B cell (primary cell): ENCODE data around the gene PAIP2. TPM values are rescaled to one million over a fixed set of nuclear protein-coding genes. Genes with fewer than 3 reads are reported as not detected.

Source experiments
- ATAC-seq: fragments of 200-7000 bp; cut with Tn5 transposase; one replicate; pipeline ENCODE4 v1.10.0; 2021; ENCODE audit warnings: low read depth, mild to moderate bottlenecking, moderate number of reproducible peaks, moderate library complexity
- CTCF ChIA-PET: fragments of 350-600 bp; sonication (Branson Sonifier 250); formaldehyde crosslinking; loops from one replicate; lab custom pipeline; 2021; ENCODE audit warnings: antibody characterized with exemption, inconsistent platforms; lab: Charles Lee
- POLR2A ChIA-PET: fragments of 350-600 bp; sonication (Branson Sonifier 250); formaldehyde crosslinking; loops from one replicate; lab custom pipeline; 2021; ENCODE audit warnings: antibody characterized with exemption; lab: Charles Lee
- DNase-seq: peaks from one replicate; pipeline ENCODE4 v3.0.0; 2013
- H2AFZ ChIP-seq: 2 replicates; pipeline ENCODE4 v1.6.1; 2012; ENCODE audit warnings: mild to moderate bottlenecking, low read depth, low read length; ENCODE audit not compliant: insufficient read depth, poor library complexity, severe bottlenecking
- H3K27ac ChIP-seq, 2 donors: 1 replicate in 1 of 2; 2 replicates in 1 of 2; pipeline ENCODE4 v1.5.1; 2012 to 2013; ENCODE audit warnings: low read length in 2 of 2, mild to moderate bottlenecking in 2 of 2, moderate library complexity in 1 of 2
- H3K27me3 ChIP-seq, 4 experiments: fragments of 200-600 bp in 1 of 4; sonication (generic) in 1 of 4; replicated peaks in 1 of 4; 1 replicate in 2 of 4; 2 replicates in 2 of 4; pipeline versions ENCODE4 v1.6.1 to v1.7.0; 2013 to 2016; ENCODE audit warnings: low read length in 3 of 4, mild to moderate bottlenecking in 2 of 4, mixed read lengths in 1 of 4, moderate library complexity in 1 of 4; ENCODE audit not compliant: insufficient read depth in 4 of 4, control insufficient read depth in 3 of 4; ENCODE audit errors: control extremely low read depth in 1 of 4
- H3K36me3 ChIP-seq, 2 experiments: replicated peaks in 1 of 2; 1 replicate in 1 of 2; 2 replicates in 1 of 2; pipeline versions ENCODE4 v1.6.1 to v1.7.1; 2013; ENCODE audit warnings: low read length in 1 of 2; ENCODE audit not compliant: insufficient read depth in 2 of 2, control insufficient read depth in 1 of 2; ENCODE audit errors: control extremely low read depth in 1 of 2, extremely low read depth in 1 of 2
- H3K4me1 ChIP-seq, 2 donors: fragments of 200-600 bp in 1 of 2; sonication (generic) in 1 of 2; 1 replicate in 1 of 2; 2 replicates in 1 of 2; pipeline versions ENCODE4 v1.5.1 to v1.6.1; 2013 to 2017; ENCODE audit warnings: low read length in 2 of 2; ENCODE audit not compliant: control insufficient read depth in 2 of 2, insufficient read depth in 2 of 2
- H3K4me2 ChIP-seq: replicated peaks from 2 replicates; pipeline ENCODE3; 2012; ENCODE audit warnings: mild to moderate bottlenecking, low read depth, low read length; ENCODE audit not compliant: poor library complexity, severe bottlenecking
- H3K4me3 ChIP-seq, 5 experiments: fragments of 200-600 bp in 1 of 5; sonication (generic) in 1 of 5; 1 replicate in 3 of 5; 2 replicates in 2 of 5; pipeline versions ENCODE4 v1.5.1 to v1.7.0; 2011 to 2016; ENCODE audit warnings: low read length in 4 of 5, mild to moderate bottlenecking in 4 of 5, low read depth in 2 of 5, control low read depth in 1 of 5, moderate library complexity in 1 of 5; ENCODE audit not compliant: insufficient read depth in 1 of 5; ENCODE audit errors: control extremely low read depth in 1 of 5, extremely low read depth in 1 of 5
- H3K79me2 ChIP-seq: fragments of 200-600 bp; sonication (generic); one replicate; pipeline ENCODE4 v1.6.0; 2016; ENCODE audit warnings: low read length; ENCODE audit not compliant: control insufficient read depth, insufficient read depth
- H3K9ac ChIP-seq: fragments of 200-600 bp; sonication (generic); 2 replicates; pipeline ENCODE4 v1.6.1; 2017; ENCODE audit warnings: mild to moderate bottlenecking, low read length, moderate library complexity
- H3K9me3 ChIP-seq, 3 donors: one replicate each; pipeline versions ENCODE4 v1.6.1 to v1.7.1; 2013; ENCODE audit warnings: low read length in 2 of 3; ENCODE audit not compliant: control insufficient read depth in 2 of 3, insufficient read depth in 1 of 3; ENCODE audit errors: control extremely low read depth in 1 of 3
- H4K20me1 ChIP-seq: 2 replicates; pipeline ENCODE4 v1.6.0; 2012; ENCODE audit warnings: mild to moderate bottlenecking, low read length; ENCODE audit not compliant: insufficient read depth, control insufficient read depth, poor library complexity, severe bottlenecking
- H3K27ac Mint-ChIP-seq: one replicate; pipeline ENCODE4 v1.8.0; 2021; ENCODE audit warnings: mixed read lengths
- H3K27me3 Mint-ChIP-seq: one replicate; pipeline ENCODE4 v1.8.0; 2021; ENCODE audit warnings: mixed read lengths
- H3K4me1 Mint-ChIP-seq: one replicate; pipeline ENCODE4 v1.8.0; 2021; ENCODE audit warnings: mixed read lengths
- H3K4me3 Mint-ChIP-seq: one replicate; pipeline ENCODE4 v1.8.0; 2021; ENCODE audit warnings: mixed read lengths
- H3K9me3 Mint-ChIP-seq: one replicate; pipeline ENCODE4 v1.8.0; 2022; ENCODE audit warnings: mixed read lengths; ENCODE audit not compliant: insufficient read depth
- CTCF ChIP-seq: fragments of 200-600 bp; IDR thresholded peaks from one replicate; pipeline ENCODE4 v1.8.0; 2022; ENCODE audit warnings: antibody characterized with exemption, mild to moderate bottlenecking
- EZH2 ChIP-seq: IDR thresholded peaks from 2 replicates; pipeline ENCODE4 v1.6.1; 2012; ENCODE audit warnings: borderline replicate concordance, low read depth, mild to moderate bottlenecking, moderate library complexity, low read length; ENCODE audit not compliant: insufficient read depth, poor library complexity, severe bottlenecking
- WGBS: methylation state at CpG from one replicate; pipeline ENCODE4 v1.1.5; 2013; ENCODE audit warnings: missing lambda C conversion rate; ENCODE audit not compliant: insufficient coverage; 5-methylcytosine and 5-hydroxymethylcytosine counted together
- intact Hi-C: fragments of 100-400 bp; cut with micrococcal nuclease; formaldehyde crosslinking; loops from one replicate; pipeline ENCODE4 v1.10.0; 2022
- polyA plus RNA-seq: library from polyadenylated mRNA; depleted of rRNA; stranded (reverse); fragments of >200 nt; gene quantifications from 2 replicates; pipeline ENCODE4 v1.2.3, GENCODE V29; 2012
- total RNA-seq, 2 donors: library from RNA; stranded (reverse); fragments of 120-200 nt in 1 of 2; gene quantifications; 1 replicate in 1 of 2; 2 replicates in 1 of 2; pipeline versions ENCODE4 v1.2.3 to v1.2.4, GENCODE V29; 2013 to 2022

The PAIP2 gene
- total and polyA plus RNA-seq, 2 donors (not counting 1 experiment from before 2014, with no cell fraction given): 38.5 to 121 TPM

- H3K27ac ChIP-seq: peak overlapping the region in 1 of 2 donors; percentile 38
- no peaks in the 10 kb centered on the region for H3K27me3 Mint-ChIP-seq
These were observed 35.5 kb upstream of the PAIP2 start for GRCh38 chr5:139306197-139306596.

More at GRCh38 chr5:139306197-139306596, 35.5 kb upstream of the PAIP2 start:
- Mint-ChIP-seq H3K4me3 (peak overlapping the region; percentile 34), H3K9me3 (no peaks in the 10 kb centered on the region), H3K27ac (no peak overlapping the region), H3K4me1 (peaks cover 80% of the 10 kb centered on the region)
- H3K9ac ChIP-seq: no peak overlapping the region
- CTCF ChIA-PET: interaction anchor here (0.7 kb wide), 1 partner anchor 327 kb away, joined by 3 read pairs; no protein-coding TSS in a partner anchor
- peaks cover 42 to 85% of the 10 kb centered on the region in 2 donors for H3K4me1 ChIP-seq
- DNase-seq: no peak
- intact Hi-C loops: no loop called here
- peaks cover 96% of the 10 kb centered on the region for H4K20me1 ChIP-seq
- no peak overlapping the region for H2AFZ ChIP-seq
- whole genome bisulfite sequencing: no CpG with 5 or more reads among the region's 1 CpG
- peak overlapping the region in 1 of 5 experiments; percentile 6 for H3K4me3 ChIP-seq
- ATAC-seq: no peak
- H3K36me3 ChIP-seq: peaks cover 0 to 8% of the 10 kb centered on the region in 2 experiments
- peaks cover 100% of the 10 kb centered on the region for H3K79me2 ChIP-seq
- H3K4me2 ChIP-seq: peak overlapping the region; percentile 20
- TF ChIP-seq CTCF: no peak
- no peak for TF ChIP-seq EZH2
- H3K27me3 ChIP-seq: no peaks in the 10 kb centered on the region
- POLR2A ChIA-PET: no interaction called here
- H3K9me3 ChIP-seq: no peaks in the 10 kb centered on the region
